GM12801 (cell line): ENCODE measurements around the gene LNX2.

Source experiments
- CTCF ChIP-seq: IDR thresholded peaks from one replicate; pipeline ENCODE4 v1.5.1; 2011; ENCODE audit warnings: control low read depth; ENCODE audit not compliant: insufficient read length; ENCODE audit errors: extremely low read depth

Gene LNX2

GRCh38 chr13:27637289-27637626 is 16.9 kb upstream of the LNX2 start:
- TF ChIP-seq CTCF, result no peak

- no peak for TF ChIP-seq CTCF
These were observed 16.4 kb upstream of the LNX2 start for GRCh38 chr13:27636589-27637288.

GRCh38 chr13:27635266-27635665 is 14.9 kb upstream of the LNX2 start:
- TF ChIP-seq CTCF, result no peak

- no peak for TF ChIP-seq CTCF
These were observed 14.5 kb upstream of the LNX2 start for GRCh38 chr13:27634791-27635190.

- no peak for TF ChIP-seq CTCF
These were observed 13.9 kb upstream of the LNX2 start for GRCh38 chr13:27634231-27634630.

- no peak for TF ChIP-seq CTCF
These were observed 12.3 kb upstream of the LNX2 start for GRCh38 chr13:27632648-27633047.

GRCh38 chr13:27632214-27632613 is 11.9 kb upstream of the LNX2 start:
- no peak for TF ChIP-seq CTCF
